DND-41 (cell line): ENCODE data around the gene UNC5CL.

ENCODE experiments used
- ATAC-seq: fragments of 200-7000 bp; cut with Tn5 transposase; 3 replicates; pipeline ENCODE4 v1.9.1; 2021; ENCODE audit warnings: low read depth; ENCODE audit not compliant: insufficient read depth
- DNase-seq: peaks from one replicate; pipeline ENCODE4 v3.0.0-alpha.2; 2020
- H2AFZ ChIP-seq: 2 replicates; pipeline ENCODE4 v1.6.0; 2012; ENCODE audit warnings: low read depth, low read length
- H3K27ac ChIP-seq: 2 replicates; pipeline ENCODE4 v1.5.1; 2012; ENCODE audit warnings: low read length, inconsistent platforms
- H3K27me3 ChIP-seq: fragments of 200-600 bp; sonication (generic); 2 replicates; pipeline ENCODE4 v1.6.0; 2012; ENCODE audit warnings: low read length, mild to moderate bottlenecking, inconsistent platforms; ENCODE audit not compliant: insufficient read depth, poor library complexity
- H3K36me3 ChIP-seq: 2 replicates; pipeline ENCODE4 v1.5.1; 2012; ENCODE audit warnings: low read length, inconsistent platforms; ENCODE audit not compliant: insufficient read depth
- H3K4me1 ChIP-seq: 2 replicates; pipeline ENCODE4 v1.5.1; 2012; ENCODE audit warnings: mild to moderate bottlenecking, low read length; ENCODE audit not compliant: insufficient read depth
- H3K4me2 ChIP-seq: 2 replicates; pipeline ENCODE4 v1.6.0; 2012; ENCODE audit warnings: mild to moderate bottlenecking, moderate library complexity, low read length, inconsistent platforms; ENCODE audit not compliant: insufficient read depth
- H3K4me3 ChIP-seq, 2 experiments: fragments of 200-600 bp in 1 of 2; shearing (Covaris generic) in 1 of 2; 2 replicates each; pipeline ENCODE4 v1.5.1; 2012 to 2016; ENCODE audit warnings: inconsistent platforms in 2 of 2, low read length in 2 of 2, mild to moderate bottlenecking in 2 of 2, low read depth in 1 of 2, moderate library complexity in 1 of 2
- H3K79me2 ChIP-seq: 2 replicates; pipeline ENCODE4 v1.6.0; 2012; ENCODE audit warnings: low read length, inconsistent platforms; ENCODE audit not compliant: insufficient read depth
- H3K9ac ChIP-seq: 2 replicates; pipeline ENCODE4 v1.6.0; 2012; ENCODE audit warnings: low read depth, mild to moderate bottlenecking, inconsistent platforms, low read length, moderate library complexity
- H3K9me3 ChIP-seq: 2 replicates; pipeline ENCODE4 v1.5.1; 2012; ENCODE audit warnings: low read length, moderate library complexity, mild to moderate bottlenecking, inconsistent platforms; ENCODE audit not compliant: insufficient read depth, severe bottlenecking
- H4K20me1 ChIP-seq: 2 replicates; pipeline ENCODE4 v1.6.0; 2012; ENCODE audit warnings: low read length; ENCODE audit not compliant: insufficient read depth
- CTCF ChIP-seq: IDR thresholded peaks from 2 replicates; pipeline ENCODE4 v1.5.1; 2012; ENCODE audit warnings: borderline replicate concordance, low read length, moderate library complexity, mild to moderate bottlenecking; ENCODE audit not compliant: poor library complexity, severe bottlenecking; ENCODE audit errors: extremely low read depth
- EZH2 ChIP-seq: IDR thresholded peaks from 3 replicates; pipeline ENCODE4 v1.6.1; 2012; ENCODE audit warnings: borderline replicate concordance, low read depth, mild to moderate bottlenecking, moderate library complexity, low read length, inconsistent platforms; ENCODE audit not compliant: severe bottlenecking

The UNC5CL gene

GRCh38 chr6:41051873-41052272, 12.9 kb upstream of the UNC5CL start:
- H2AFZ ChIP-seq: peak overlapping the region; percentile 29

GRCh38 chr6:41050536-41050935, 11.5 kb upstream of the UNC5CL start:
- no peak overlapping the region for H3K4me2 ChIP-seq

More at GRCh38 chr6:41051873-41052272, 12.9 kb upstream of the UNC5CL start:
- no peaks in the 10 kb centered on the region for H3K36me3 ChIP-seq
- DNase-seq (no peak), ATAC-seq (peak; percentile 65; the same call in 2 of the 3 replicates)
- peak overlapping the region; percentile 7 for H3K27ac ChIP-seq
- H3K79me2 ChIP-seq: no peaks in the 10 kb centered on the region
- H3K4me2 ChIP-seq: no peak overlapping the region
- TF ChIP-seq CTCF: no peak
- no peak for TF ChIP-seq EZH2
- H4K20me1 ChIP-seq: no peaks in the 10 kb centered on the region
- H3K9ac ChIP-seq: no peak overlapping the region
- no peak overlapping the region for H3K4me3 ChIP-seq
- peaks cover 14% of the 10 kb centered on the region for H3K4me1 ChIP-seq
- H3K9me3 ChIP-seq: no peaks in the 10 kb centered on the region
- H3K27me3 ChIP-seq: no peaks in the 10 kb centered on the region

GRCh38 chr6:41049955-41050354, 10.9 kb upstream of the UNC5CL start:
- Histone ChIP-seq H3K4me1 (peaks cover 14% of the 10 kb centered on the region), H3K27ac (no peak overlapping the region)

More at GRCh38 chr6:41050536-41050935, 11.5 kb upstream of the UNC5CL start:
- H3K9ac ChIP-seq: no peak overlapping the region
- H3K9me3 ChIP-seq: no peaks in the 10 kb centered on the region
- ATAC-seq (no peak), DNase-seq (no peak)
- no peaks in the 10 kb centered on the region for H3K79me2 ChIP-seq
- no peaks in the 10 kb centered on the region for H3K36me3 ChIP-seq
- no peak for TF ChIP-seq CTCF
- no peak for TF ChIP-seq EZH2
- peaks cover 14% of the 10 kb centered on the region for H3K4me1 ChIP-seq
- H4K20me1 ChIP-seq: no peaks in the 10 kb centered on the region
- no peak overlapping the region for H2AFZ ChIP-seq
- H3K4me3 ChIP-seq: no peak overlapping the region
- no peak overlapping the region for H3K27ac ChIP-seq
- H3K27me3 ChIP-seq: no peaks in the 10 kb centered on the region

More at GRCh38 chr6:41049955-41050354, 10.9 kb upstream of the UNC5CL start:
- Histone ChIP-seq H2AFZ (no peak overlapping the region), H3K4me3 (no peak overlapping the region), H3K27me3 (no peaks in the 10 kb centered on the region), H3K9ac (no peak overlapping the region), H3K4me2 (no peak overlapping the region), H3K9me3 (no peaks in the 10 kb centered on the region), H3K36me3 (no peaks in the 10 kb centered on the region), H4K20me1 (no peaks in the 10 kb centered on the region), H3K79me2 (no peaks in the 10 kb centered on the region)
- no peak for TF ChIP-seq EZH2
- no peak for TF ChIP-seq CTCF
- ATAC-seq (no peak), DNase-seq (no peak)
